Hematopoietic multipotent progenitor cell (in vitro differentiated cells): ENCODE results near the gene BID. TPM values are rescaled to one million over a fixed set of nuclear protein-coding genes. Genes with fewer than 3 reads are reported as not detected.
A peak's percentile ranks its signal among the peaks of the same experiment; 100 is the strongest.

Experiments used
- DNase-seq, 3 donors: peaks; one replicate each; pipeline ENCODE4 v3.0.0-alpha.2; 2011 to 2015; ENCODE audit warnings: low read depth in 2 of 3, low spot score in 2 of 3
- total RNA-seq: library from RNA; depleted of rRNA; stranded (reverse); fragments of >200 nt; gene quantifications from one replicate; pipeline ENCODE4 v1.2.3, GENCODE V29; 2012

BID gene
- total RNA-seq, 1 donor, result 64.6 TPM

DNA sequence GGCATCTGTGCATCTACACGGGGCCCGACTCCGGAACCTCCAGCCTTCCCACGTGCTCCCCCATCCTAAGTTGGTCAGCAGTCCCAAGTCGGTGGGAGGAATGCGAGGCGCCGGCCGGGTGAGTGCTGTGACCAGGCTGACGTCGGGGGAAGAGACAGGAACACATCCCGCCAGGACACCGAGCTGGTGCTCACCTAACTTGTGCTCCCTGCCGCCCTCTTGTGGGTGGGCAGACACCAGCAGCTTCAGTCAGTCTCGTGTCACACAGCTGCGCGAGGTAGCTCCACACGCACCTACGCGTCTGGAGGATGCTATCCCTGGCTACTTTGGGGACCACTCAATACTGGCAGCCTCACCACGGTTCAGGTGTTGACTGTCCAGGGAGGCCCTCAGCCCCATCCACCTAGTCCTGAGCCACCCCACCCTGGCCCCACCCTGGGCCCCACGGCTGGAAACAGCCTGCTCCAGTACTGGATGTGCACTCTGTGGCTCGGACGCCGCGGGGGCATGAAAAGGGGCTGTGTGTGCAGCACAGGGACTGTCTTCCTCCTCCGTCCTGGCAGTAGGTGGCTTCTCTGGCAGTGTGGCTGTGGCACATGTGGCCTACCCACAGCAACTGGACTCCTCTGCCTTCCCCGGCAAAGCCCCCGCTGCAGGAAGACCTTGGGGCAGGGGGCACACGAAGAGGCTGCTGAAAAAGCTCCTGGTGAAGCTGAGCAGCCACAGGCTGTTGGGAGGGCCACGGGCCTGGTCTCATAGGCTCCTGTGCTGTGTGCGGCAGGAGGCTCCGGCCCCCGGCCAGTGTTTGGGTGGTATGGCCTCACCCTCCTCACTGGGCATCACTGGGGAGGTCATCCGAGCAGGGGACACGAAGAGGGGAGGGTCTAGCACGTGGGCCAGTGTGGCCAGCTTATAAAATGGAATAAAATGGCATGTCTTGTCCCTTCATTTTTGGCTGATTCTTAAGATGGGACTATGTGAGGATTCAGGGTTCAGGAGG is 11.2 kb upstream of the BID start:
- DNase-seq, result peak in 2 of 3 donors; percentile 56 to 71

DNA sequence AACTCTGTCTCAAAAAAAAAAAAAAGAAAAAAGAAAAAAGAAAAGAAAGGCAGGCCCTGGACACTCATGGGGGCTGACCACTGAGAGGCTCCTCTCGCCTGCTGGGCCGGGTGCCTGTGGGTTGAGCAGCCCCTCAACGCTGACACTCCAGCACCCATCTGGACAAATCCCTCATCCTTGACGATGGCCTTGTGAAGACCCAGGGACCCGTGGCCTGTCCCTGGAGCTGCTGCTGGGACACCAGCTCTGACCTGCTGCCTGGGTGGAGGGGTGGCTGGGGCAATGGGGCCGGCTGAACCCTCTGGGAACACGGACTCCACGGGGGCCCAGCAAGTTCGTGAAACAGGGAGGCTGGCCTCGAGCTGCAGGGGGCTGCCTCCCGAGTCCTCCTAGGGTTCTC is 10.5 kb upstream of the BID start:
- no peak for DNase-seq

GRCh38 chr22:17783773-17784480 is 9.7 kb upstream of the BID start:
- DNase-seq, result no peak

DNA sequence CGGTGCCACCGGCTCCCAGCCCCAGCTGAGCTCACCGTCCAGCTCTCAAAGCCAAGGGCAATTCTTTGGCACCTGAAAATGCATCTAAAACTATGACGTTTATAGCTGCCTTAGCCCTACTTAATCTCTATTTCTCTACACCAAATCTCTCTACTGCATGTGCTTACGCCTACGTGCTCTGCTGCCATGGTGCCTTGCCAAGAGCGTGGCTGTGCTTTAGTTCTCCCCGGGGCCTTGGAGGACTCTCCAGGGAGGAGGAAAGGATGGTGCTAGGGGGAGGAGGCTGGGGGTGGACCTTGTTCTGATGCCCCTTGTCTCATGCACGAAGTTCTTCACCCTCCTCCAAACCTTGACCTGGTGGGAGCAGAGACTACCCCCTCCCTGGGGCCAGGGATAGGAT is 9.0 kb upstream of the BID start:
- no peak for DNase-seq

DNA sequence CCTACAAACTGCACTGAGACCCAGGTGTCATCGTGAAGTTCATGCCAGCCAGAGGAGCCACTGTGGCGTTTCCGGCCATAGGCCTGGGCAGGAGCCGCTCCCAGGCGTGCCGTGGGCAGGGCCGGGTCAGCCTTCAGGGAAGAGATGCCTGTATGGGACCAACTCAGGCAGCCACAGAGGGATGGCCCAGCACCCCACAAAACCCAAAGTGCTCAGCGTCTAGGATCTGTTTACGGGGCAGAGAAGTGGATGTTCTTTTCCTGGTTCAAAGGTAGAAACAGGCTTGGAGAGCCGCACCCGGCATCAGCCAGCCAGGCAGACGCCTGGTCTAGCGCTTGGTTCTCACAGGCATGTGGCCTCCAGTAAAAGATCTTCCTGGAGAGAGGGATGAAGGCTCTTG is 8.4 kb upstream of the BID start:
- DNase-seq, result no peak

GRCh38 chr22:17782158-17782557 is 7.9 kb upstream of the BID start:
- DNase-seq, result no peak

GRCh38 chr22:17781319-17782031 is 7.2 kb upstream of the BID start:
- DNase-seq, result peak in 2 of 3 donors; percentile 86 to 93

DNA sequence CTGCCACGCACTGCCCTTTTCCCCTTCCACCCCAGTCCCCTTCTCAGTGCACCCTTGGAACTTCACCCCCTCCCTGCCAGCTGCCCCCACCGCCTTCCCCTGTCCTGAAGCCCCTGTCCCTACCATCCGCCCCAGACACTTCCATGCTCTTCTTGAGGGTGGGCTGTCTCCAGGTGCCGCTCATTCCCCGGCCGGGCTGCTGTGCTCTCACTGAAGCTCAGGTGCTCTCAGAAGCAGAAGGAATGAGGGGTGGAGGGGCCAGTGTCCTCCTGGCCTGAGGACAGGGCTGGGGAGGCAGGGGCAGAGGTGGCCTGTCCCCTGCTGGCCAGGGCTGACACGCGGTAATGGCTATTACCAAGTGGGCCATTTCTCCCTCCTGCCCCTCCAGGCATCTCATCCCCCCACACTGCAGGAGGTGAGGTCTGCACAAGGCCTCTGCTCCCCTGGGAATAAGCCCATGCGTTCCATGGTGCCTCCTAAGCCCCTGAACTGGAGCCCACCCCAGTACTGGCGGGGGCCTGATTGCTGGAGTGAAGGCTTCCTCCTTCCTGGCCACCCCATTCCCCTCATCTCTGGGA is 6.6 kb upstream of the BID start:
- no peak for DNase-seq

GRCh38 chr22:17780116-17780740 is 6.0 kb upstream of the BID start:
- no peak for DNase-seq

DNA sequence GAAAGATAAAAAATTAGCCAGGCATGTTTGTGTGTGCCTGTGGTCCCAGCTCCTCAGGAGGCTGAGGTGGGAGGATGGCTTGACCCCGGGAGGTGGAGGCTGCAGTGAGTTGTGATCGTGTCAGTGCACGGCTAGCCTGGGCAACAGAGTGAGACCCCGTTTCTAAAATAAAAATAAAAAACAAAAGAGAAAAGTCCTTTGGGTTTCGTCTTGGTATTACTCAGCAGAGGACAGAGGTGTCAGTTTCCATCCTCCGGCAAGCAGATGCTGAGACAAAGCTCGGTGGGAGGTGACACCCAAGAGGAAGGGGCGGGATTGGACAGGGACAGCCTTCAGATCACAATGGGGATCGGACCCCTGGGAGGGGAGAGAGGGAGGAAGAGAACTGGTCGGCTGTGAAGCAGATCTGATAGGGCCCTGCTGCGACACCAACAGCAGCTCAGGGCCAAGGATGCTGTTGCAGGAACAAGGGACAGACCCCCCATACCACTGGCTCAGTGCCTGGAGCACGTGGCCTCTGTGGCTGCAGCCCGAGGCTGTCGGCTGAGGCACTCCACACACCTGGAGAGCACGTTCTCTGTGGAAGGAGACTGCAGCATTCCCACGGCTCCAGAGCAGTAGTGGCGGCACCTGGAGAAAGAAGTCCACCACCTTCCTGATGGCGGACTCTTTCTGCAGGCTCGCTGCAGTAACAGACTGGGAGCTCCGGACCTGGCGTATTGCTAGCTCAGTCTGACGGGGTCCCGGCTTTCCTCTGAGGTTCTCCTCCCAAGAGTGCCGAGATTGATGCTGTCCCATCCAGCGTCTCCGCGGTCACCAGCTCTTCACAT is 5.2 kb upstream of the BID start:
- DNase-seq, result no peak

DNA sequence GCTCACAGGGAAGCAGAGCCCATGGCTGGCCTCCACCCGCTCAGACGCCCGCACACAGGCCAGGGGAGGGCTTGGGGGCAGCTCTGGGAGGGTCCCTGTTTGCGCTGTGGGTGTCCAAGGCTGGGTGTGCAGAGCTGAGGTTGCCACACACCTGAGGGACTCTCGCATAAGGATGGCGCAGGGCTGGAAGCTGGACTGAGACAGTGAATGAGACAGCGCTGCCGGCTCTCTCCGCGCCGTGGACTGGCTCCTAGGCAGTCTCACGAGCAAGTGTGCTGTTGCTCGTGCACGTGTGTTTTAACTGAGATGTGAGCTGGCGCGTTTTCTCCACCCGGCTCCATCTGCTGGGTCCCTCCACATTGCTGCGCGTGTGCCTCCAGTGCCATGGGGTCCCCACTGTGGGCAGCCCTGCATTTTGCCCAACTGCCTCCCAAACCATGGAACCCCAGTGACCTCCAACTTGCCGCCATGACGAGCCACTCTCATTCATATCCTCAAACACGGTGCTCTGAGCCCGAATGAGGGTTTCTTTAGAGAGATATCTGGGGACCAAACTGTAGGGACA is 4.2 kb upstream of the BID start:
- DNase-seq, result no peak

DNA sequence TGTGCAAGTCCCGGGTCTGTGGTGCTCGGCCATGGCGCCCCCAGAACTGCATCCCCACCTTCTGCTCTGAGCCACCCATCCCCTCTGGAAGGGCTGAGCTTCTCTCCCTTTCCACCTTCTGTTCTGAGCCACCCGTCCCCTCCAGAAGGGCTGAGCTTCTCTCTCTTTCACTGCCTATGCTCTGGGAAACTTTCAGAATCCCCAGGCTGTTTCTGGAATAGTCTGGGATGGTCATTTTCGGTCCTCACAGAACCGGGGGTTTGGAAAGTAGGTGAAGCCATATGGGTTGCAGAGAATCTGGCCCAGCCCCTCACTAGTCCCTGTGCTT is 3.4 kb upstream of the BID start:
- DNase-seq, result no peak

- DNase-seq, result peak; percentile 51 to 85 (median 82)
These were observed 2.9 kb upstream of the BID start for GRCh38 chr22:17777005-17777716.

- DNase-seq, result no peak
These were observed 1.7 kb upstream of the BID start for GRCh38 chr22:17775781-17776465.

- DNase-seq, result no peak
These were observed 837 bp upstream of the BID start for GRCh38 chr22:17774926-17775685.

GRCh38 chr22:17773606-17774205 is 563 bp downstream of the BID start:
- DNase-seq, result peak in 2 of 3 donors; percentile 38 to 55
